GM12864 (cell line): ENCODE measurements around the gene KCNK18.

ENCODE experiments used
- DNase-seq: peaks from one replicate; pipeline ENCODE4 v3.0.0-alpha.2; 2011; ENCODE audit warnings: low read depth
- H3K4me3 ChIP-seq: 2 replicates; pipeline ENCODE4 v1.5.1; 2011; ENCODE audit warnings: mild to moderate bottlenecking, low read depth, low read length, control low read depth
- CTCF ChIP-seq: IDR thresholded peaks from 2 replicates; pipeline ENCODE4 v1.5.1; 2011; ENCODE audit warnings: low read depth, mild to moderate bottlenecking, moderate library complexity, low read length, control low read depth, inconsistent platforms; ENCODE audit errors: missing control alignments

The KCNK18 gene

DNA sequence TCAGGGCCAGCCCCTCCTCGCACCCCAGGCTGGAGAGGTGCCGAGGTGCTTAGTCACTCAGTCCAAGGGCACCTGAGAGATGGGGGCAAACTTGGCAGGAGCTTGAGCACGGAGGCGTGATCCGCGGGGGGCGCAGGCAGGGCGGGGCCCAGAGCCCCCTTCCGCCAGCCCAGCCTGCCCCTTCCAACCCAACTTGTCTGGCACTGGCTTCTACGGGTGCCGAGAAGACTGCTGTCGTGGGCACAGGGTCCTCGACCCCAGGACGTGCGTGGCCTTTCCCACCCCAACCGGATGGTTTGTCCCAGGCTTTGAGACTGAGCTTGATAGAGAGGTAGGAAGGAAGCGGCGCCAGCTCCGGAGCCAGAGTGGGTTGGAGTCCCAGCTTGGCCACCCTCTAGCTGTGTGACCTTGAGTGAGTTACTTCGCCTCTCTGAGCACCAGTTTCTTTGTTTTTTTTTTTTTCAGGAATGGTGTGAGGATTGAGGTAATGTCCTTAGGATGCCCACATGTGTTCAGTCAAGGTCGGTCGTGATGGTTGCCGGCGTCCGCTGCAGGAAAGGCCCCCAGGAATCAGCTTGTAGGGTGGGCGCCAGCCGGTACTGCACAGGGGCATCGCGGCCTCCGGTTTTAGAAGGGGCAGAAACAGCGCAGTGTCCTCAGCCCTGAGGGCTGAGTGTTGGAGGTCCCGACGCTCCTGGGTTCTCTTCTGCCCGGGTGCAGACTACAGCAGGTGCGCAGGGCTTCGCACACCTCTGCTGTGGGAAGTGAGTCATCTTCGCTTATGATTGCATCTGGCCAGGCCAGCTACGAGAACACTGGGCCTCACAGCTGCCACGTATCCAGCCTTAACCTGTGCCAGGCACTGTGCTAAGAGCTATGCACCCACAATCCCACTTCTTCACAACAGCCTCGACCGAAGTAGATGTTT is 30.6 kb upstream of the KCNK18 start:
- no peak for TF ChIP-seq CTCF
- no peak for DNase-seq
- H3K4me3 ChIP-seq = no peak overlapping the region

GRCh38 chr10:117167346-117167788 is 29.9 kb upstream of the KCNK18 start:
- no peak for TF ChIP-seq CTCF
- no peak for DNase-seq

GRCh38 chr10:117167789-117168674 is 29.3 kb upstream of the KCNK18 start:
- peak; percentile 78 for TF ChIP-seq CTCF
- DNase-seq = no peak
- no peak overlapping the region for H3K4me3 ChIP-seq

More at GRCh38 chr10:117167346-117167788, 29.9 kb upstream of the KCNK18 start:
- no peak overlapping the region for H3K4me3 ChIP-seq

- DNase-seq = no peak
- no peak overlapping the region for H3K4me3 ChIP-seq
- no peak for TF ChIP-seq CTCF
Observed at GRCh38 chr10:117168729-117169128, 28.6 kb upstream of the KCNK18 start.

GRCh38 chr10:117169480-117169879 is 27.8 kb upstream of the KCNK18 start:
- no peak for DNase-seq
- no peak for TF ChIP-seq CTCF
- H3K4me3 ChIP-seq = no peak overlapping the region

DNA sequence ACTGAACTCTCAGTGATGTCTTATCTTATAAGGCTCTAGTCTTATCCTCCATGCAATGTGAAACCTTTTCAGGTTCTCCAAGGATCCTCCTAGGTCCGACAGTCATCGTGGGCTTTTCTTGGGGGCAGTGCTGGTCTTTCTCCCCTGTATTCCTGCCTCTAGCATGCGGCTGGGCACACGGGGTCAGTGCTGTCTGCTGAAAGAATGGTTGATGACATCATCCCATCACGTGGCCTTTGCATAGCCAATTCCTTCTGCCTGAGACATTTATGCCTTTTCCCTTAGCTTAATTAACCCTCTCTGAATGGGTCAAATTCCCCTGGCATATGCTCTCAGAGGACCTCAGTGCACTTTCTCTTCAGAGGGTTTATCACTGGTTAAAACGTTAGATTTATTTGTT is 27.0 kb upstream of the KCNK18 start:
- DNase-seq = no peak
- H3K4me3 ChIP-seq = no peak overlapping the region
- no peak for TF ChIP-seq CTCF
